Measurements from ENCODE around the gene CNGA3. TPM values are rescaled to one million over a fixed set of nuclear protein-coding genes. Genes with fewer than 3 reads are reported as not detected.

Gene CNGA3
- total and polyA plus RNA-seq, 2 of the 4 experiments (the other 2 are of a cell fraction), result under 0.01 TPM; not detected in 1

- Histone ChIP-seq H3K4me2 (ENCODE audit: low read depth, low read length) (no peak overlapping the region), H4K20me1 (ENCODE audit: insufficient read depth, low read length) (no peaks in the 10 kb centered on the region), H4K91ac (ENCODE audit: insufficient read depth, low read depth, low read length) (no peak overlapping the region), H3K4me1 (ENCODE audit: control insufficient read depth, insufficient read depth, low read length) (no peaks in the 10 kb centered on the region), H3K79me1 (ENCODE audit: low read depth in 1 of 2, low read length in 2 of 2) (no peaks in the 10 kb centered on the region), H2BK15ac (ENCODE audit: low read depth, low read length) (no peak overlapping the region), H3K27me3 (ENCODE audit: control insufficient read depth, insufficient read depth, low read length) (peaks cover 60% of the 10 kb centered on the region), H2BK20ac (ENCODE audit: low read depth, low read length) (no peak overlapping the region), H3K27ac (ENCODE audit: insufficient read depth, low read length) (no peak overlapping the region), H3K4ac (ENCODE audit: low read depth, low read length) (no peak overlapping the region), H2AK9ac (replicated peaks; ENCODE audit: low read depth, low read length, poor library complexity) (no peak overlapping the region), H3K18ac (ENCODE audit: low read depth, low read length) (no peak overlapping the region), H3K36me3 (ENCODE audit: control insufficient read depth, insufficient read depth, low read length) (no peaks in the 10 kb centered on the region), H4K8ac (ENCODE audit: low read depth in 2 of 2, low read length in 2 of 2) (no peak overlapping the region), H3K23ac (ENCODE audit: low read depth, low read length) (no peak overlapping the region), H2AFZ (replicated peaks; ENCODE audit: low read length, poor library complexity) (no peak overlapping the region), H3K14ac (replicated peaks; ENCODE audit: low read depth, low read length) (no peak overlapping the region), H3K4me3 (ENCODE audit: insufficient read depth, low read depth, low read length) (no peak overlapping the region), H3K56ac (ENCODE audit: extremely low read depth, insufficient read depth, low read length) (no peak overlapping the region), H3K9me3 (ENCODE audit: control insufficient read depth, insufficient read depth, low read length) (no peaks in the 10 kb centered on the region), H3K9me1 (ENCODE audit: insufficient read depth, low read length) (no peaks in the 10 kb centered on the region), H4K5ac (ENCODE audit: low read depth, low read length) (no peak overlapping the region), H2BK120ac (ENCODE audit: low read depth, low read length) (no peak overlapping the region), H2BK5ac (ENCODE audit: low read depth, low read length, poor library complexity, severe bottlenecking) (no peak overlapping the region), H3K9ac (ENCODE audit: low read depth, low read length) (no peak overlapping the region), H2AK5ac (ENCODE audit: low read depth, low read length) (no peak overlapping the region)
- CTCF ChIA-PET, result no interaction called here
- BruUV-seq (replicated peaks), result no TSS peak
- in situ Hi-C loops (cut with MboI; ENCODE audit: low sequenced_read_pairs) (no loop called here), intact Hi-C loops (cut with micrococcal nuclease) (no loop called here), dilution Hi-C loops (cut with HindIII; ENCODE audit: low sequenced_read_pairs, unreplicated experiment) (no loop called here)
- POLR2A ChIA-PET (ENCODE audit: unreplicated experiment), result no interaction called here
- no peak for DNase-seq
- 14% methylated on average over 1 of the region's 5 CpGs; no CpG with 5 or more reads in 1 of the 2 experiments for WGBS, 2 experiments (ENCODE audit: extremely low coverage in 2 of 2, insufficient read length in 1 of 2)
- TF ChIP-seq RCOR1 (IDR thresholded peaks at IDR 0.05; ENCODE audit: insufficient replicate concordance, low read length), result no peak
- TF ChIP-seq CEBPB (IDR thresholded peaks at IDR 0.05; ENCODE audit: low read depth, low read length), result no peak
- TF ChIP-seq NFE2L2 (IDR thresholded peaks at IDR 0.05; ENCODE audit: low read depth, low read length), result no peak
- no peak for TF ChIP-seq CHD1 (IDR thresholded peaks at IDR 0.05; ENCODE audit: low read depth, low read length)
- TF ChIP-seq BHLHE40 (IDR thresholded peaks at IDR 0.05; ENCODE audit: low read depth, low read length), result no peak
- TF ChIP-seq MAFK (IDR thresholded peaks at IDR 0.05; ENCODE audit: low read depth, low read length), result no peak
- TF ChIP-seq, protein P1, sequence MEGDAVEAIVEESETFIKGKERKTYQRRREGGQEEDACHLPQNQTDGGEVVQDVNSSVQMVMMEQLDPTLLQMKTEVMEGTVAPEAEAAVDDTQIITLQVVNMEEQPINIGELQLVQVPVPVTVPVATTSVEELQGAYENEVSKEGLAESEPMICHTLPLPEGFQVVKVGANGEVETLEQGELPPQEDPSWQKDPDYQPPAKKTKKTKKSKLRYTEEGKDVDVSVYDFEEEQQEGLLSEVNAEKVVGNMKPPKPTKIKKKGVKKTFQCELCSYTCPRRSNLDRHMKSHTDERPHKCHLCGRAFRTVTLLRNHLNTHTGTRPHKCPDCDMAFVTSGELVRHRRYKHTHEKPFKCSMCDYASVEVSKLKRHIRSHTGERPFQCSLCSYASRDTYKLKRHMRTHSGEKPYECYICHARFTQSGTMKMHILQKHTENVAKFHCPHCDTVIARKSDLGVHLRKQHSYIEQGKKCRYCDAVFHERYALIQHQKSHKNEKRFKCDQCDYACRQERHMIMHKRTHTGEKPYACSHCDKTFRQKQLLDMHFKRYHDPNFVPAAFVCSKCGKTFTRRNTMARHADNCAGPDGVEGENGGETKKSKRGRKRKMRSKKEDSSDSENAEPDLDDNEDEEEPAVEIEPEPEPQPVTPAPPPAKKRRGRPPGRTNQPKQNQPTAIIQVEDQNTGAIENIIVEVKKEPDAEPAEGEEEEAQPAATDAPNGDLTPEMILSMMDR (conservative IDR thresholded peaks at IDR 0.05; ENCODE audit: low read depth, low read length), result no peak
- no peak for TF ChIP-seq MAZ (IDR thresholded peaks at IDR 0.05; ENCODE audit: borderline replicate concordance, low read depth, low read length)
- ATAC-seq (ENCODE audit: low read depth), result no peak
Measured at GRCh38 chr2:98374286-98374685, 28.0 kb downstream of the CNGA3 start.

Measured in IMR-90 (cell line).